Uterus (tissue), 2 donors: ENCODE measurements around the gene SERINC2.

Experiments
- POLR2A ChIP-seq, 2 donors: fragments of 450-650 bp; IDR thresholded peaks; one replicate each; pipeline ENCODE4 v1.6.1; 2016; ENCODE audit warnings: antibody characterized with exemption in 2 of 2, mild to moderate bottlenecking in 1 of 2, moderate library complexity in 1 of 2
- TF ChIP-seq, protein P1 (sequence below), 4 experiments: fragments of 200-600 bp in 2 of 4; fragments of 450-650 bp in 2 of 4; sonication (generic) in 2 of 4; IDR thresholded peaks; one replicate each; pipeline ENCODE4 v1.5.1; 2016 to 2019; ENCODE audit warnings: antibody characterized with exemption in 4 of 4, mild to moderate bottlenecking in 2 of 4, moderate library complexity in 1 of 4

DNA sequence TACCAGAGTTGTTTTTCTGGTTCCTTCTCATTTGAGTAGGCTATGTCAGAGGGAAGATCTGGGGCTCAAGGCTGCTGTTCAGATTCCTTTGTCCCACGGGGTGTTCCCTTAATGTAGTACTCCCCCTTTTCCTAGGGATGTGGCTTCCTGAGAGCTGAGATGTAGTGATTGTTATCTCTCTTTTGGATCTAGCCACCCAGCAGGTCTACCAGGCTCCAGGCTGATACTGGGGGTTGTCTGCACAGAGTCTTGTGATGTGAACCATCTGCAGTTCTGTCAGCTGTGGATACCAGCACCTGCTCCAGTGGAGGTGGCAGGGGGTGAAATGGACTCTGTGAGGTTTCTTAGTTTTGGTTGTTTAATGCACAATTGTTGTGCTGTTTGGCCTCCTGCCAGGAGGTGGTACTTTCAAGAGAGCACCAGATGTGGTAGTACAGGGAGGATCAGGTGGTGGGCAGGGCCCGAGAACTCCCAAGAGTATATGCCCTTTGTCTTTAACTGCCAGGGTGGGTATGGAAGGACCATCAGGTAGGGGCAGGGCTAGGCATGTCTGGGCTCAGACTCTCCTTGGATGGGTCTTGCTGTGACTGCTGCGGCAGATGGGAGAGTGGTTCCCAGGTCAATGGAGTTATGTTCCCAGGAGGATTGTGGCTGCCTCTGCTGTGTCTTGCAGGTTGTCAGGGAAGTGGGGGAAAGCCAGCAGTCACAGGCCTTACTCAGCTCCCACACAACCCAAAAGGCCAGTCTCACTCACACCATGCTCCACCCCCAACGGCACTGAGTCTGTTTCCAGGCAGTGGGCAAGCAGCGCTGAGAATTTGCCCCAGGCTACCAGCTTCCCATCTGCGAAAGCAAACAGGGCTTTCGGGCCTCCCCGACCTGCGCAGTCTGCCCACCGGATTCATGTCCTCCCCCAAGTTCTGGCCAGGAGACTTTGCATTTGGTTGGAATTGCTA, 64.2 kb downstream of the SERINC2 start:
- TF ChIP-seq POLR2A (IDR thresholded peaks at IDR 0.05) = no peak
- TF ChIP-seq, protein P1, sequence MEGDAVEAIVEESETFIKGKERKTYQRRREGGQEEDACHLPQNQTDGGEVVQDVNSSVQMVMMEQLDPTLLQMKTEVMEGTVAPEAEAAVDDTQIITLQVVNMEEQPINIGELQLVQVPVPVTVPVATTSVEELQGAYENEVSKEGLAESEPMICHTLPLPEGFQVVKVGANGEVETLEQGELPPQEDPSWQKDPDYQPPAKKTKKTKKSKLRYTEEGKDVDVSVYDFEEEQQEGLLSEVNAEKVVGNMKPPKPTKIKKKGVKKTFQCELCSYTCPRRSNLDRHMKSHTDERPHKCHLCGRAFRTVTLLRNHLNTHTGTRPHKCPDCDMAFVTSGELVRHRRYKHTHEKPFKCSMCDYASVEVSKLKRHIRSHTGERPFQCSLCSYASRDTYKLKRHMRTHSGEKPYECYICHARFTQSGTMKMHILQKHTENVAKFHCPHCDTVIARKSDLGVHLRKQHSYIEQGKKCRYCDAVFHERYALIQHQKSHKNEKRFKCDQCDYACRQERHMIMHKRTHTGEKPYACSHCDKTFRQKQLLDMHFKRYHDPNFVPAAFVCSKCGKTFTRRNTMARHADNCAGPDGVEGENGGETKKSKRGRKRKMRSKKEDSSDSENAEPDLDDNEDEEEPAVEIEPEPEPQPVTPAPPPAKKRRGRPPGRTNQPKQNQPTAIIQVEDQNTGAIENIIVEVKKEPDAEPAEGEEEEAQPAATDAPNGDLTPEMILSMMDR (IDR thresholded peaks at IDR 0.05) = no peak
